ENCODE measurements around the gene TMA7. TPM values are rescaled to one million over a fixed set of nuclear protein-coding genes. Genes with fewer than 3 reads are reported as not detected.
A peak's percentile ranks its signal among the peaks of the same experiment; 100 is the strongest.

The TMA7 gene
- polyA plus RNA-seq, 1 experiment: 53.8 TPM

- Histone ChIP-seq H3K36me3 (ENCODE audit: control insufficient read depth, insufficient read depth, low read length) (peaks cover 5% of the 10 kb centered on the region), H3K4me3 (ENCODE audit: low read depth, low read length) (no peak overlapping the region), H3K27me3 (ENCODE audit: control insufficient read depth, insufficient read depth, low read length) (no peaks in the 10 kb centered on the region)
- no peak for DNase-seq (ENCODE audit: low read depth)
- POLR2A ChIA-PET: no interaction called here
- CTCF ChIA-PET: interaction anchor here (0.6 to 8.1 kb wide), 5 partner anchors 9 to 259 kb away, joined by 3 to 55 read pairs (median 4); no protein-coding TSS in a partner anchor
- TF ChIP-seq CTCF (IDR thresholded peaks at IDR 0.05; ENCODE audit: insufficient read depth, low read depth, low read length): no peak
Measured at GRCh38 chr3:48426944-48427629, 13.0 kb upstream of the TMA7 start.

DNA sequence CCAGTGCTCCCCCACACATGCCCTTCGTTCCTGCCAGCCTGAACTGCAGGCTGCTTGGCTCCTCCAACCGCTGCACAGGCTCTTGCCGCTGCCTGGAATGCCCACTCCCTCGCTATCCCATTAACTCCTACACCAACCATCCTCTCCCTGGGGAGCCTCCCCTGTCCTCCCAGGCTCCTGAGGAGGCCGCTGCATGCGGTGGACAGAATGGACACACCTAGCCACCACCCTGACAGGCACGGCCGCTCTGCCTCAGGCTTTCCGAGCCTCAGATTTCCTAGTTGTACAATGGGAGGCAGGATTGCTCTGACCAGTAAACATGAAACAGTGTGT, 12.5 kb upstream of the TMA7 start:
- peaks cover 5% of the 10 kb centered on the region for H3K36me3 ChIP-seq (ENCODE audit: control insufficient read depth, insufficient read depth, low read length)
- H3K27me3 ChIP-seq (ENCODE audit: control insufficient read depth, insufficient read depth, low read length): no peaks in the 10 kb centered on the region
- TF ChIP-seq CTCF (IDR thresholded peaks at IDR 0.05; ENCODE audit: insufficient read depth, low read depth, low read length): no peak
- POLR2A ChIA-PET: no interaction called here
- no peak for DNase-seq (ENCODE audit: low read depth)
- H3K4me3 ChIP-seq (ENCODE audit: low read depth, low read length): no peak overlapping the region
- CTCF ChIA-PET: interaction anchor here (0.6 to 8.1 kb wide), 4 partner anchors 9 to 258 kb away, joined by 3 to 55 read pairs (median 21); no protein-coding TSS in a partner anchor

GRCh38 chr3:48428088-48428571, 11.9 kb upstream of the TMA7 start:
- DNase-seq (ENCODE audit: low read depth): no peak
- Histone ChIP-seq H3K27me3 (ENCODE audit: control insufficient read depth, insufficient read depth, low read length) (no peaks in the 10 kb centered on the region), H3K36me3 (ENCODE audit: control insufficient read depth, insufficient read depth, low read length) (peaks cover 4% of the 10 kb centered on the region), H3K4me3 (ENCODE audit: low read depth, low read length) (peak overlapping the region; percentile 72)
- POLR2A ChIA-PET: no interaction called here
- CTCF ChIA-PET: interaction anchor here (1.6 to 8.1 kb wide), 3 partner anchors 8 to 234 kb away, joined by 4 to 55 read pairs (median 38); no protein-coding TSS in a partner anchor
- no peak for TF ChIP-seq CTCF (IDR thresholded peaks at IDR 0.05; ENCODE audit: insufficient read depth, low read depth, low read length)

DNA sequence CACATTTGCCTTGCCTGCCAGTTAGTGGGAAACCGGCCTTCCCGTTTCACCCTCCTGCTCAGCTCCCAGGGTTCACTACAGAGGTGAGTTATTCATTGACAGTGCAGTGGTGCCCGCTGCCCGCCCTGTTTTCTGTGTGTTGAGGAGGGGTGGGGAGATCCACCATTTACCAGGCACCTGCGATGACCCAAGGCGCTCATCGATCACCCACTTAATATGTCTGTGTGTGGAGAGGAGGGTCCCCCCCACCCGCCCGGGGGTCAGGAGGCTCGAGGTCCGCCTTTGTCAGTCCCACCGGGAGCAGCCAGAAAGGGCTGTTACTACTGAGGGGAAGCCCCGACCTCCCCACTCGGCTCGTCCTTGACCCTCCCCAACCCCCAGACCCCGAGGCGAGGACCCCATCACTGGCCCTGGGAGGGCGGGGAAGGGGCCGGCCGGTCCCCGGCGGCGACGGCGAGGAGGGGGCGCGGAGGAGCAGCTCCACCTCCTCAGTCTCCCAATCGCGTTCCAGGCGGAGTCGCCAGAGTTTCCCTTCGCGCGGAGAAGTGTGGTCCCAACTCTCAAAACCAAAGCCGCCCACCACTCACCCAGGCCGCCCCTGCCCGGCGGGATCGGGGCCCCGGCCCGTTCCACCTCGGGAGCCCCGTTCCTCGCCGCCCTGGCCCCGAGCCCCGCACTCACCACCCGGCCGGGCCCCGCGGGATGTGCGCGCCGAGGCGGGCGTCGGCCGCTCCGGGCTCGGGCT, 11.3 kb upstream of the TMA7 start:
- DNase-seq (ENCODE audit: low read depth): no peak
- POLR2A ChIA-PET: no interaction called here
- CTCF ChIA-PET: interaction anchor here (1.0 to 8.1 kb wide), 5 partner anchors 7 to 234 kb away, joined by 3 to 55 read pairs (median 4); no protein-coding TSS in a partner anchor
- Histone ChIP-seq H3K27me3 (ENCODE audit: control insufficient read depth, insufficient read depth, low read length) (no peaks in the 10 kb centered on the region), H3K4me3 (ENCODE audit: low read depth, low read length) (peak overlapping the region; percentile 72), H3K36me3 (ENCODE audit: control insufficient read depth, insufficient read depth, low read length) (peaks cover 5% of the 10 kb centered on the region)
- no peak for TF ChIP-seq CTCF (IDR thresholded peaks at IDR 0.05; ENCODE audit: insufficient read depth, low read depth, low read length)

All from BJ (cell line).